ENCODE data around the gene EPB41L1. TPM values are rescaled to one million over a fixed set of nuclear protein-coding genes. Genes with fewer than 3 reads are reported as not detected.
A peak's percentile ranks its signal among the peaks of the same experiment; 100 is the strongest.

The EPB41L1 gene
- total RNA-seq, 1 experiment from 2014 or later: 134 TPM

DNA sequence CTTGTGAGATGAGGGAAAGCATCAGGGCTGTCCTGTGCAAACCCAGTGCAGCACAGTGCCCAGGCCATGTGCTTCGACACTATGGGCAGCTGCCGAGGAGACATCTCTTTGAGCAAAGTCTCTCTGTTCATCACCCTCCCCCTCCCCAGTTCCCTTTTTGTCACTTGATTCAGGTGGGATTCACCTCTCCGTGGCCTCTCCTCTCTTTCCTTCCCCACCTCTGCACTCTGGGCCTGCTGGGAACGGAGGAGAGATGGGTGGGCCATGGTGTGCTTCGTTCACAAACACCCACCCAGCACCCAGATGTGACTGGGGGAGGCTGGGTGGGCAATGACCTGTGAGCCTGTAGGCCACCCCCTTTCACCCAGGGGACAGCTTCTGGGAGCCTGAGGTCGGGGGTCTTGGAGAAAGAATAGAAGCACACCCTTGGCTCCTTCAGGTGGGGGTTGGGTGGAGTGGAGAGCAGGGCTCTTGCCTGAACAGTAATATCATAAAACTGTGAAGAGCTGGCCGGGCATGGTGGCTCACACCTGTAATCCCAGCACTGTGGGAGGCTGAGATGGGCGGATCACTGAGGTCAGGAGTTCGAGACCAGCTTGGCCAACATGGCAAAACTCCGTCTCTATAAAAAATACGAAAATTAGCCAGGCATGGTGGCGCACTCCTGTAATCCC, 118.1 kb downstream of the EPB41L1 start:
- POLR2A ChIA-PET (ENCODE audit: unreplicated experiment): interaction anchor here (0.6 kb wide), 1 partner anchor 675 kb away, joined by 4 read pairs; no protein-coding TSS in a partner anchor
- no TSS peak for BruUV-seq (replicated peaks)

GRCh38 chr20:36273414-36274180, 119.1 kb downstream of the EPB41L1 start:
- H3K4me3 ChIP-seq: no peak overlapping the region
- no peaks in the 10 kb centered on the region for H4K20me1 ChIP-seq (ENCODE audit: insufficient read depth)
- no peaks in the 10 kb centered on the region for H3K36me3 ChIP-seq (ENCODE audit: low read depth)
- H3K4me1 ChIP-seq (replicated peaks; ENCODE audit: insufficient read depth): no peaks in the 10 kb centered on the region
- H3F3A ChIP-seq (ENCODE audit: insufficient read depth, low read depth): no peaks in the 10 kb centered on the region
- TF ChIP-seq, protein P1, sequence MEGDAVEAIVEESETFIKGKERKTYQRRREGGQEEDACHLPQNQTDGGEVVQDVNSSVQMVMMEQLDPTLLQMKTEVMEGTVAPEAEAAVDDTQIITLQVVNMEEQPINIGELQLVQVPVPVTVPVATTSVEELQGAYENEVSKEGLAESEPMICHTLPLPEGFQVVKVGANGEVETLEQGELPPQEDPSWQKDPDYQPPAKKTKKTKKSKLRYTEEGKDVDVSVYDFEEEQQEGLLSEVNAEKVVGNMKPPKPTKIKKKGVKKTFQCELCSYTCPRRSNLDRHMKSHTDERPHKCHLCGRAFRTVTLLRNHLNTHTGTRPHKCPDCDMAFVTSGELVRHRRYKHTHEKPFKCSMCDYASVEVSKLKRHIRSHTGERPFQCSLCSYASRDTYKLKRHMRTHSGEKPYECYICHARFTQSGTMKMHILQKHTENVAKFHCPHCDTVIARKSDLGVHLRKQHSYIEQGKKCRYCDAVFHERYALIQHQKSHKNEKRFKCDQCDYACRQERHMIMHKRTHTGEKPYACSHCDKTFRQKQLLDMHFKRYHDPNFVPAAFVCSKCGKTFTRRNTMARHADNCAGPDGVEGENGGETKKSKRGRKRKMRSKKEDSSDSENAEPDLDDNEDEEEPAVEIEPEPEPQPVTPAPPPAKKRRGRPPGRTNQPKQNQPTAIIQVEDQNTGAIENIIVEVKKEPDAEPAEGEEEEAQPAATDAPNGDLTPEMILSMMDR (conservative IDR thresholded peaks at IDR 0.05): peak; percentile 57
- no peak for TF ChIP-seq EZH2 (IDR thresholded peaks at IDR 0.05; ENCODE audit: low read depth)
- H3K27me3 ChIP-seq (ENCODE audit: insufficient read depth, low read depth): peaks cover 32% of the 10 kb centered on the region
- no TSS peak for BruUV-seq (replicated peaks)
- ChIA-PET CTCF (interaction anchor here (0.6 to 1.2 kb wide), 3 partner anchors 18 to 166 kb away, joined by 3 to 6 read pairs (median 5); no protein-coding TSS in a partner anchor), POLR2A (ENCODE audit: unreplicated experiment) (interaction anchor here (0.6 kb wide), 1 partner anchor 674 kb away, joined by 4 read pairs; no protein-coding TSS in a partner anchor)
- intact Hi-C loops (cut with micrococcal nuclease; ENCODE audit: unreplicated experiment): loop anchor here (1.0 kb wide), 1 partner anchor 166 kb away; no protein-coding TSS in a partner anchor
- no peak overlapping the region for H2AFZ ChIP-seq
- H3K27ac ChIP-seq: no peak overlapping the region
- H3K9me3 ChIP-seq (ENCODE audit: insufficient read depth, low read depth): no peaks in the 10 kb centered on the region
- DNase-seq: peak in 1 of 2 experiments; percentile 15
- H3K4me2 ChIP-seq: no peak overlapping the region
- H3K9me2 ChIP-seq (ENCODE audit: insufficient read depth): no peaks in the 10 kb centered on the region
- no peaks in the 10 kb centered on the region for H3K79me2 ChIP-seq (ENCODE audit: low read depth)

More for the DNA sequence above, 118.1 kb downstream of the EPB41L1 start:
- Histone ChIP-seq H3K4me1 (replicated peaks; ENCODE audit: insufficient read depth) (no peaks in the 10 kb centered on the region), H3K4me2 (no peak overlapping the region), H3K9me2 (ENCODE audit: insufficient read depth) (no peaks in the 10 kb centered on the region), H3K4me3 (no peak overlapping the region), H3K27me3 (ENCODE audit: insufficient read depth, low read depth) (peaks cover 23% of the 10 kb centered on the region), H4K20me1 (ENCODE audit: insufficient read depth) (no peaks in the 10 kb centered on the region), H3K27ac (no peak overlapping the region), H3K9me3 (ENCODE audit: insufficient read depth, low read depth) (no peaks in the 10 kb centered on the region), H3K79me2 (ENCODE audit: low read depth) (no peaks in the 10 kb centered on the region), H3K36me3 (ENCODE audit: low read depth) (no peaks in the 10 kb centered on the region), H3F3A (ENCODE audit: insufficient read depth, low read depth) (no peaks in the 10 kb centered on the region), H2AFZ (no peak overlapping the region)
- no peak for TF ChIP-seq EZH2 (IDR thresholded peaks at IDR 0.05; ENCODE audit: low read depth)
- TF ChIP-seq, protein P1 (conservative IDR thresholded peaks at IDR 0.05): no peak
- intact Hi-C loops (cut with micrococcal nuclease; ENCODE audit: unreplicated experiment): loop anchor here (1.0 kb wide), 1 partner anchor 167 kb away; no protein-coding TSS in a partner anchor
- no peak for DNase-seq
- CTCF ChIA-PET: interaction anchor here (0.6 to 1.2 kb wide), 3 partner anchors 127 to 190 kb away, joined by 3 to 6 read pairs (median 3); no protein-coding TSS in a partner anchor

DNA sequence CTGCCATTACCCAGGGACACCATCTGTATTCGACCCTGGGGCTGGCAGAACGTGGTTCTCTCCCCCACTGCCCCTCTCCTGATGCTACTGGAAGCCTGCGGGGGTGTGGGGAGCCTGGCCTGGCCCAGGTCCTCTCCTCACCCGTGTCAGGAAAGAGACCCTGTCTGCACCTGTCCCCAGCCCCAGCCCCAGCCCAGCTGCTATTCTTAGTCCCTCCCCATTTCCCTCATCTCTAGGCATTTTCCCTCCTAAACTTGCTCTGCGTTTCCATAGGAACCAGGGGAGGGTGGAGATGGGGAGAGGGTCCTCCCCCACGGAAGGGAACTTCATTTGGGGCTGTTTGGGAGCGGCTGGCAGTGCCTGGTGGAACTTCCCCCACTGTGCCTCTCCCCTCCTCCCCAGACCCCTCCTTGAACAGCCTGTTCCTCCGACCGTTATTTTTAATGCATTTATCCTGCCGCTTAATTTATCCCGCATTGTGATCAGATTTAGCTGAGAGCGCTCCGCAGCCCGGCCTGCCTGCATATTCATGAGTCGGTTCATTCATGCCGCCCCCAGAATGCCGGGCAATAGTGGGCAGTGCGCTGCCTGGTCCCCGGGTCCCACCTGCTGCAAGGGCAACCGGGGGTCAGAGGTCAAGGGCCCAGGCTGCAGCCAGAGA, 119.8 kb downstream of the EPB41L1 start:
- peaks cover 35% of the 10 kb centered on the region for H3K27me3 ChIP-seq (ENCODE audit: insufficient read depth, low read depth)
- BruUV-seq (replicated peaks): no TSS peak
- no peaks in the 10 kb centered on the region for H3K4me1 ChIP-seq (replicated peaks; ENCODE audit: insufficient read depth)
- TF ChIP-seq, protein P1 (conservative IDR thresholded peaks at IDR 0.05): no peak
- TF ChIP-seq EZH2 (IDR thresholded peaks at IDR 0.05; ENCODE audit: low read depth): no peak
- POLR2A ChIA-PET (ENCODE audit: unreplicated experiment): no interaction called here
- no peaks in the 10 kb centered on the region for H3K9me2 ChIP-seq (ENCODE audit: insufficient read depth)
- no peak overlapping the region for H3K4me3 ChIP-seq
- no peaks in the 10 kb centered on the region for H3F3A ChIP-seq (ENCODE audit: insufficient read depth, low read depth)
- no peak overlapping the region for H2AFZ ChIP-seq
- intact Hi-C loops (cut with micrococcal nuclease; ENCODE audit: unreplicated experiment): no loop called here
- CTCF ChIA-PET: interaction anchor here (1.2 kb wide), 1 partner anchor 125 kb away, joined by 6 read pairs; no protein-coding TSS in a partner anchor
- H3K36me3 ChIP-seq (ENCODE audit: low read depth): no peaks in the 10 kb centered on the region
- no peak overlapping the region for H3K27ac ChIP-seq
- no peaks in the 10 kb centered on the region for H3K9me3 ChIP-seq (ENCODE audit: insufficient read depth, low read depth)
- no peaks in the 10 kb centered on the region for H4K20me1 ChIP-seq (ENCODE audit: insufficient read depth)
- H3K79me2 ChIP-seq (ENCODE audit: low read depth): no peaks in the 10 kb centered on the region
- DNase-seq: no peak
- no peak overlapping the region for H3K4me2 ChIP-seq
